KG1 (cell line): ENCODE results near the gene VAPA.

Source experiments
- DNase-seq: peaks from one replicate; lab custom pipeline; 2025; lab: John Stamatoyannopoulos, UW

The VAPA gene

DNA sequence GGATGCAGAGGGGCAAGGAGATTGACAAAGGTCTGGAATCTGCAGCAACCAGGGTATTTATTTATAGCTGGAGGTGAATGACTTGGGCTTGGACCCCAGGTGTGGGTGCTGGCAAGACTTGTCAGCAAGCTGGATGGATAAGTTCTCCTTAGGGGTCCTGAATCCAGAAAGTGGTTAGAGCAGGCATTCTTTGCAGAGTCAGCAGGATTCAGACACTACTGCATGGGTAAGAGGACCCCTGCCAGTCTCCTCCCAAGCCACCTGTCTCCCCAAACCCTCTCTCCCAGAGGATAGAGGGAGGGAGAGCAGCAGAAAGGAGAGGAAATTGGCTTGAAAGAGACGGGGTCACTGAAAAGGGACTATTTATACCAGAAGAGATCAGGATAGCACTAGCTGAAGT lies 89.5 kb downstream of the VAPA start:
- no peak for DNase-seq

DNA sequence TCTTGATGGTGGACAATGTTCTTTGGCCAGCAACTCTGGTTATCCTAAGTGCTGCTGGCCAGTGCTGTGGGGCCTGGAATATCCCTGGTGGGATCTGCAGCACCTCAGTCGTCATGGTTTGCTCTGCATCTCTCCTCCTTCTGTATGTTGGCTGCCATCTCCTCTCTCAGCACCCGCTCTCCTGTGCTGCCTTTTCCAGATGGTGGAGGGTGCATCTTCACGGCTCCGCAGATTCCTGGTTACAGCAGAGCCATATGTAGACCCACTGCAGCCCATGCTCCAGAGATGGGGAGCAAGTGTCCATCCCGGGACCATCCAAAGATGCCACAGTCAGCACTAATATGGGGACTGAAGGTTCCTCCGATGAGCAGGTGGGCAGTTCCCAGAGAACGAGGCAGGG lies 90.0 kb downstream of the VAPA start:
- no peak for DNase-seq

DNA sequence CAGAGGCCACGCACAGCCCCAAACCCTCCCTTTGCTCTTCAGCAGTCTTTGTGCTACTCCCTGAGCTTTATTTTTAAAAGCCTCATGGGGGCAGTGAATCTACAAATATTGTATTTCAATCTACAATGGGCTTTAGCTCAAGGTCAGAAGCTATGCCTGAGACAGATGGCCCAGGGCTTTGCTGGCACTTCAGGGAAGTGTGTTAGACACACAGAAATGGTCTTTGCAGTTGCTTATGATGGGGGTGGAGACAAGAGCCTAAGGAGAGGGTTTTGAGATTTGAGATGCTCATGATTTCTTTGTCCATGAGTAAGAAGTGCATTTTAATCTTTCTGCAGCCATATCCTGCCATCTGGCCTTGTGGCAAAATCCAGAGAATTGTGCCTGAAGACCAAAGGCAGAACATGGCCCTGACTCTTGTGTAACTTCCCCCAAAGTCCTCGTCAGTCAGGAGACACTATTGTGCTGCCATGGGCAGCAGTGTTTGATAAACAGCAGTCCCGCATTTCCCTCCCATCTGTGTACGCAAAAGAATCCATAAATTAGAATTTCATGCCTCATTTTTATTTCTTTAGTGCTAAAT lies 92.6 kb downstream of the VAPA start:
- no peak for DNase-seq

DNA sequence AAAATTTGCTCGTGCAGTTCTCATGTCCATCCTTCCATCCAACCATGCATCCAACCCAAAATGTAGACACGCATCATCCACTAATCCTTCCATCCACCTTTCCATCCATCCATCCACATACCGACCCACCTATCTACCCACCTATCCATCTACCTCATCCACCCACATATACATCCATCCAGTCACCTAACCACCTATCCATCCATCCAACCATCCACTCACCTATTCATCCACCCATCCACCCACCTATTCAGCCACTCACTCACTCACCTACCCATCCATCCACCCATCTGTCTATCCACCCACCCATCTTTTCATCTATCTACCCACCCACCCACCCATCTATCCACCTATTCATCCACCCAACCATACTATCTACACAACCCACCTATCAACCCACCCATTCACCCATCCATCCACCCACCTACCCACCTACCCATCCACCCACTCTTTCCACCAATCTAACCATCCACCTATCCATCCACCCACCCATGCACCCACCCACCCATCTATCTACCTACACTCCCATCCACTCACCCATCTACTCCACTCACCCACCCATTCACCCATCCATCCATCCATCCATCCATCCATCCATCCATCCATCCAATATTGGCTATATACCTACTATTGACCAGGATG lies 94.3 kb downstream of the VAPA start:
- DNase-seq, result no peak
